ENCODE results near the gene ACP1. TPM values are rescaled to one million over a fixed set of nuclear protein-coding genes. Genes with fewer than 3 reads are reported as not detected.

Gene ACP1
- total and polyA plus RNA-seq, 2 donors, result 99.2 to 108 TPM

- no peak for DNase-seq (ENCODE audit: low read depth in 6 of 9, low spot score in 9 of 9)
- WGBS, result over 99% methylated on average over 3 of the region's 3 CpGs
- Histone ChIP-seq H3K27ac (ENCODE audit: low read depth in 1 of 2, low read length in 1 of 2) (no peak overlapping the region), H3K36me3 (ENCODE audit: control insufficient read depth in 2 of 2, insufficient read depth in 2 of 2, low read length in 1 of 2) (no peaks in the 10 kb centered on the region), H3K27me3 (ENCODE audit: control insufficient read depth in 2 of 2, insufficient read depth in 1 of 2, low read length in 1 of 2) (peaks cover 0 to 10% of the 10 kb centered on the region in 2 donors), H3K4me3 (ENCODE audit: low read length in 2 of 2) (no peak overlapping the region), H3K4me1 (ENCODE audit: control insufficient read depth in 2 of 2, insufficient read depth in 2 of 2, low read length in 2 of 2) (peaks cover 0 to 8% of the 10 kb centered on the region in 2 donors), H3K9me3 (ENCODE audit: control insufficient read depth in 2 of 2, insufficient read depth in 1 of 2, low read length in 1 of 2) (peaks cover 0 to 4% of the 10 kb centered on the region in 2 donors)
These were observed 5.8 kb upstream of the ACP1 start for GRCh38 chr2:258933-259332.

- 98% methylated on average over 2 of the region's 2 CpGs for WGBS
- H3K4me1 ChIP-seq (ENCODE audit: control insufficient read depth in 2 of 2, insufficient read depth in 2 of 2, low read length in 2 of 2), result peaks cover 0 to 10% of the 10 kb centered on the region in 2 donors
- H3K27ac ChIP-seq (ENCODE audit: low read depth in 1 of 2, low read length in 1 of 2), result no peak overlapping the region
- no peak for DNase-seq (ENCODE audit: low read depth in 6 of 9, low spot score in 9 of 9)
- no peak overlapping the region for H3K4me3 ChIP-seq (ENCODE audit: low read length in 2 of 2)
- peaks cover 0 to 4% of the 10 kb centered on the region in 2 donors for H3K9me3 ChIP-seq (ENCODE audit: control insufficient read depth in 2 of 2, insufficient read depth in 1 of 2, low read length in 1 of 2)
- H3K27me3 ChIP-seq (ENCODE audit: control insufficient read depth in 2 of 2, insufficient read depth in 1 of 2, low read length in 1 of 2), result peaks cover 0 to 13% of the 10 kb centered on the region in 2 donors
- no peaks in the 10 kb centered on the region for H3K36me3 ChIP-seq (ENCODE audit: control insufficient read depth in 2 of 2, insufficient read depth in 2 of 2, low read length in 1 of 2)
These were observed 4.9 kb upstream of the ACP1 start for GRCh38 chr2:259789-260331.

- DNase-seq (ENCODE audit: low read depth in 6 of 9, low spot score in 9 of 9), result no peak
- H3K4me1 ChIP-seq (ENCODE audit: control insufficient read depth in 2 of 2, insufficient read depth in 2 of 2, low read length in 2 of 2), result peaks cover 5 to 12% of the 10 kb centered on the region in 2 donors
- H3K36me3 ChIP-seq (ENCODE audit: control insufficient read depth in 2 of 2, insufficient read depth in 2 of 2, low read length in 1 of 2), result no peaks in the 10 kb centered on the region
- peaks cover 0 to 13% of the 10 kb centered on the region in 2 donors for H3K27me3 ChIP-seq (ENCODE audit: control insufficient read depth in 2 of 2, insufficient read depth in 1 of 2, low read length in 1 of 2)
- 89% methylated on average over 6 of the region's 6 CpGs for WGBS
- no peak overlapping the region for H3K27ac ChIP-seq (ENCODE audit: low read depth in 1 of 2, low read length in 1 of 2)
- peaks cover 0 to 4% of the 10 kb centered on the region in 2 donors for H3K9me3 ChIP-seq (ENCODE audit: control insufficient read depth in 2 of 2, insufficient read depth in 1 of 2, low read length in 1 of 2)
- H3K4me3 ChIP-seq (ENCODE audit: low read length in 2 of 2), result no peak overlapping the region
These were observed 4.1 kb upstream of the ACP1 start for GRCh38 chr2:260507-261161.

DNA sequence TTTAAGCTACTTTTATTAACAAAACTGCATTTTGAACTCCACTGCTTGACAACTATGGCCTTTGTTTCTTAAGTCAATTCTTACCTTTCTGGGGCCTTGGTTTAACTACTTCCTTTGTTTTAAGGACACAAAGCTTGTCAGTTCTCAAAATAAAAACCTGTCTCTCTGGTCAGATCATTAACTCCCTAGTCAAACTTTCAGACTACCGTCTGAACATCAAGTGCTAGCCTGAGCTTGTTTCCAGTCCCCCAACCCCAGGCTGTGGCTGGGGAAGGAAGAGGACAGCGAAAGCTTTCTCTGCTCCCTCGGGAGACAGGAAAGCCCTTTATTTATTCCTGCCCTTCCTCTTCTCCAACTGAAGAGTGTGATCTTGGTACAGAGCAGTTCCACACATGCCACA is 2.6 kb upstream of the ACP1 start:
- Histone ChIP-seq H3K9me3 (ENCODE audit: control insufficient read depth in 2 of 2, insufficient read depth in 1 of 2, low read length in 1 of 2) (peaks cover 0 to 4% of the 10 kb centered on the region in 2 donors), H3K4me3 (ENCODE audit: low read length in 2 of 2) (no peak overlapping the region), H3K4me1 (ENCODE audit: control insufficient read depth in 2 of 2, insufficient read depth in 2 of 2, low read length in 2 of 2) (peaks cover 10 to 14% of the 10 kb centered on the region in 2 donors), H3K27ac (ENCODE audit: low read depth in 1 of 2, low read length in 1 of 2) (no peak overlapping the region), H3K27me3 (ENCODE audit: control insufficient read depth in 2 of 2, insufficient read depth in 1 of 2, low read length in 1 of 2) (peaks cover 0 to 13% of the 10 kb centered on the region in 2 donors), H3K36me3 (ENCODE audit: control insufficient read depth in 2 of 2, insufficient read depth in 2 of 2, low read length in 1 of 2) (no peaks in the 10 kb centered on the region)
- WGBS, result 94% methylated on average over 3 of the region's 3 CpGs
- DNase-seq (ENCODE audit: low read depth in 6 of 9, low spot score in 9 of 9), result no peak

DNA sequence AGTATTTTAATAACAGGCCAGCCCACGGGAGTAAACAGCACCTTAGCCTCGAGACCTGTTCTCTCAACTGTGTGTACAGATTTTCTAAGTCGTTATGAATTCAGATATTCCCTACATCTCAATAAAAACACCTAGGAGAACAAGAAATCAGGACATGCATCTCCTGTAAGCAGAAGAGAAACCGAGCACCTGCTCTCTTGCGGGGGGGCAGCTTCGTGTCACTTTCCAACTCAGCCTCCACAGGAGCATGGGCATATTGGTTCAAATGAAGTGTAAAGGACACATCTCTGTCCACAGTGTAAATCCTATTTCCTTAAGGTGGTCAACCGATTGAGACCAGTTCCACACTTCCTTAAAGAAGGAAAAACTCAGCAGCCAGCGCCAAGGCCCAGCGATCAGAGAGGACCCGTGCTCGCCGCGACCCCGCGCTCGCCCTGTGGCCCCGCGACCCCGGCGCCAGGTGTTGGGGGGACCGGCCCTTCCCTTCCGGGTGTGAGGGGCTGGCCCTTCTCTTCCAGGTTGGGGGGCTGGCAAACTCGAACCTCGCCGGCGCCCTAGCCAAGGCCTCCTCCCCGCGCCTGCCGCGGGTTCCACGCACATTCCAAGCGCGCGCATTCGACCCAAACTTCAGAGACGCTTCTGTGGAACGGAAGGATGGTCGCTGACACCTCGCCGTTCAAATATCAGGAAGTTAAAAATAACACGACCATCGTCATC is 1.6 kb upstream of the ACP1 start:
- no peak for DNase-seq (ENCODE audit: low read depth in 6 of 9, low spot score in 9 of 9)
- peaks cover 0 to 13% of the 10 kb centered on the region in 2 donors for H3K27me3 ChIP-seq (ENCODE audit: control insufficient read depth in 2 of 2, insufficient read depth in 1 of 2, low read length in 1 of 2)
- H3K36me3 ChIP-seq (ENCODE audit: control insufficient read depth in 2 of 2, insufficient read depth in 2 of 2, low read length in 1 of 2), result no peaks in the 10 kb centered on the region
- H3K27ac ChIP-seq (ENCODE audit: low read depth in 1 of 2, low read length in 1 of 2), result no peak overlapping the region
- H3K9me3 ChIP-seq (ENCODE audit: control insufficient read depth in 2 of 2, insufficient read depth in 1 of 2, low read length in 1 of 2), result peaks cover 0 to 4% of the 10 kb centered on the region in 2 donors
- H3K4me1 ChIP-seq (ENCODE audit: control insufficient read depth in 2 of 2, insufficient read depth in 2 of 2, low read length in 2 of 2), result peaks cover 10 to 14% of the 10 kb centered on the region in 2 donors
- peak overlapping the region; percentile 71 to 94 for H3K4me3 ChIP-seq (ENCODE audit: low read length in 2 of 2)
- WGBS, result 66% methylated on average over 42 of the region's 42 CpGs

- H3K4me1 ChIP-seq (ENCODE audit: control insufficient read depth in 2 of 2, insufficient read depth in 2 of 2, low read length in 2 of 2), result peaks cover 12 to 14% of the 10 kb centered on the region in 2 donors
- DNase-seq (ENCODE audit: low read depth in 6 of 9, low spot score in 9 of 9), result peak in 7 of 9 donors; percentile 8 to 53 (median 23)
- H3K27me3 ChIP-seq (ENCODE audit: control insufficient read depth in 2 of 2, insufficient read depth in 1 of 2, low read length in 1 of 2), result peaks cover 0 to 13% of the 10 kb centered on the region in 2 donors
- WGBS, result 2% methylated on average over 77 of the region's 77 CpGs
- no peaks in the 10 kb centered on the region for H3K9me3 ChIP-seq (ENCODE audit: control insufficient read depth in 2 of 2, insufficient read depth in 1 of 2, low read length in 1 of 2)
- peak within 1 kb of the TSS; percentile 92 to 97 for H3K27ac ChIP-seq (ENCODE audit: low read depth in 1 of 2, low read length in 1 of 2)
- H3K36me3 ChIP-seq (ENCODE audit: control insufficient read depth in 2 of 2, insufficient read depth in 2 of 2, low read length in 1 of 2), result no peaks in the 10 kb centered on the region
- H3K4me3 ChIP-seq (ENCODE audit: low read length in 2 of 2), result peak within 1 kb of the TSS; percentile 71 to 94
These were observed 814 bp upstream of the ACP1 start, which contains the start of gene SH3YL1 for GRCh38 chr2:263774-264492. TSS of gene SH3YL1 (minus strand) at chr2:264032. CDS start at chr2:263984, 48 bp downstream.

DNA sequence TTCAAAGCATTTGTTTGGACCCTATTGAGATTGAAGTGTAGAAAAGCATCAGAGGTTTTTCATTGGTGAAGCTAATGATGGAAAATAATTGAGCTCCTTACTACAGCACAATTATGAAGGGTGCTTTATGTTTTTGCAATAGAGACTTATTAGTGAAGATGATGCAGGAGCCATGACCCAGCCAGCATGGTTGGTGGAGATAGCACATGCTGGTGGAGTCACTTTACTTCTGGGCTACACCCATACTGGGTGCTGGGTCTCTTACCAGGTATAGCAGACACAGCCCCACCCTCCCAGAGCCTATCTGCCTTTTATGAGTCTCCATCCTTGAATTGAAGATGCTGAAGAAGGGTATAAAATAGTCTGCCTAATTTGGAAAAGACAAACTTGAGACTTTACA is 3.6 kb downstream of the ACP1 start:
- Histone ChIP-seq H3K27me3 (ENCODE audit: control insufficient read depth in 2 of 2, insufficient read depth in 1 of 2, low read length in 1 of 2) (peaks cover 0 to 9% of the 10 kb centered on the region in 2 donors), H3K27ac (ENCODE audit: low read depth in 1 of 2, low read length in 1 of 2) (no peak overlapping the region), H3K9me3 (ENCODE audit: control insufficient read depth in 2 of 2, insufficient read depth in 1 of 2, low read length in 1 of 2) (no peaks in the 10 kb centered on the region), H3K36me3 (ENCODE audit: control insufficient read depth in 2 of 2, insufficient read depth in 2 of 2, low read length in 1 of 2) (peaks cover 13 to 24% of the 10 kb centered on the region in 2 donors), H3K4me1 (ENCODE audit: control insufficient read depth in 2 of 2, insufficient read depth in 2 of 2, low read length in 2 of 2) (peaks cover 12% of the 10 kb centered on the region in 2 donors), H3K4me3 (ENCODE audit: low read length in 2 of 2) (no peak overlapping the region)
- no peak for DNase-seq (ENCODE audit: low read depth in 6 of 9, low spot score in 9 of 9)

GRCh38 chr2:269356-270030 is 4.7 kb downstream of the ACP1 start:
- H3K9me3 ChIP-seq (ENCODE audit: control insufficient read depth in 2 of 2, insufficient read depth in 1 of 2, low read length in 1 of 2), result no peaks in the 10 kb centered on the region
- H3K27ac ChIP-seq (ENCODE audit: low read depth in 1 of 2, low read length in 1 of 2), result no peak overlapping the region
- peaks cover 5 to 12% of the 10 kb centered on the region in 2 donors for H3K4me1 ChIP-seq (ENCODE audit: control insufficient read depth in 2 of 2, insufficient read depth in 2 of 2, low read length in 2 of 2)
- H3K4me3 ChIP-seq (ENCODE audit: low read length in 2 of 2), result no peak overlapping the region
- peaks cover 15 to 33% of the 10 kb centered on the region in 2 donors for H3K36me3 ChIP-seq (ENCODE audit: control insufficient read depth in 2 of 2, insufficient read depth in 2 of 2, low read length in 1 of 2)
- DNase-seq (ENCODE audit: low read depth in 6 of 9, low spot score in 9 of 9), result no peak
- H3K27me3 ChIP-seq (ENCODE audit: control insufficient read depth in 2 of 2, insufficient read depth in 1 of 2, low read length in 1 of 2), result no peaks in the 10 kb centered on the region
- 88% methylated on average over 4 of the region's 4 CpGs for WGBS
